HG03378 (cell line): ENCODE data around the gene MKNK2.
"Not testable (repeated sequence)": the region's sequence is repeated elsewhere in the genome, so short reads cannot be mapped to it uniquely, and the experiment has no call there.

ENCODE experiments used
- ATAC-seq: cut with Tn5 transposase; IDR thresholded peaks from one replicate; pipeline ENCODE4 v1.9.1; 2021; ENCODE audit warnings: mild to moderate bottlenecking, moderate library complexity; ENCODE audit not compliant: unreplicated experiment

Gene MKNK2

GRCh38 chr19:2050991-2051772 is at the start of gene MKNK2:
Gene MKNK2, minus strand, starts transcription at chr19:2051244. Its CDS starts 393 bp downstream, at chr19:2050851.
- peak; percentile 30 for ATAC-seq

GRCh38 chr19:2100719-2101061 is 49.6 kb upstream of the MKNK2 start:
- no peak for ATAC-seq

GRCh38 chr19:2099937-2100718 is 49.1 kb upstream of the MKNK2 start:
- ATAC-seq = no peak

GRCh38 chr19:2099054-2099501 is 48.0 kb upstream of the MKNK2 start:
- no peak for ATAC-seq

- ATAC-seq = no peak
Measured at GRCh38 chr19:2097886-2098327, 46.9 kb upstream of the MKNK2 start.

GRCh38 chr19:2097203-2097885 is 46.3 kb upstream of the MKNK2 start:
- peak; percentile 1 for ATAC-seq

GRCh38 chr19:2096480-2097202 is 45.6 kb upstream of the MKNK2 start, which contains the start of gene IZUMO4:
Gene IZUMO4, plus strand, starts transcription at chr19:2096915. Its CDS starts 31 bp downstream, at chr19:2096946.
- ATAC-seq = peak; percentile 38

- ATAC-seq = peak; percentile 32
Measured at GRCh38 chr19:2096034-2096479, 45.0 kb upstream of the MKNK2 start, which contains the start of gene MOB3A. Gene MOB3A, minus strand, starts transcription at chr19:2096326. Its CDS starts 17,766 bp downstream, at chr19:2078560.

GRCh38 chr19:2091926-2092525 is 41.0 kb upstream of the MKNK2 start:
- not testable (repeated sequence) for ATAC-seq

- no peak for ATAC-seq
Measured at GRCh38 chr19:2089727-2090053, 38.6 kb upstream of the MKNK2 start.

GRCh38 chr19:2089001-2089711 is 38.1 kb upstream of the MKNK2 start:
- no peak for ATAC-seq

GRCh38 chr19:2087621-2088100 is 36.6 kb upstream of the MKNK2 start:
- ATAC-seq = no peak

- ATAC-seq = not testable (repeated sequence)
Measured at GRCh38 chr19:2086695-2087620, 35.9 kb upstream of the MKNK2 start.

- peak; percentile 30 for ATAC-seq
Measured at GRCh38 chr19:2084993-2085720, 34.1 kb upstream of the MKNK2 start.

GRCh38 chr19:2083174-2083854 is 32.3 kb upstream of the MKNK2 start:
- no peak for ATAC-seq

GRCh38 chr19:2081873-2082810 is 31.1 kb upstream of the MKNK2 start:
- ATAC-seq = no peak
